Suprapubic skin (tissue), 3 donors: Measurements from ENCODE around the gene MADD.

Experiments
- EP300 ChIP-seq: sonication (generic); formaldehyde crosslinking; IDR thresholded peaks from one replicate; pipeline ENCODE4 v1.6.1; 2017; ENCODE audit warnings: antibody characterized with exemption
- TF ChIP-seq, protein P1 (sequence below), 2 donors: fragments of 200-600 bp in 1 of 2; fragments of 450-650 bp in 1 of 2; sonication (generic) in 1 of 2; IDR thresholded peaks; one replicate each; pipeline ENCODE4 v1.5.1; 2016 to 2019; ENCODE audit warnings: antibody characterized with exemption in 2 of 2, mild to moderate bottlenecking in 1 of 2, moderate library complexity in 1 of 2

DNA sequence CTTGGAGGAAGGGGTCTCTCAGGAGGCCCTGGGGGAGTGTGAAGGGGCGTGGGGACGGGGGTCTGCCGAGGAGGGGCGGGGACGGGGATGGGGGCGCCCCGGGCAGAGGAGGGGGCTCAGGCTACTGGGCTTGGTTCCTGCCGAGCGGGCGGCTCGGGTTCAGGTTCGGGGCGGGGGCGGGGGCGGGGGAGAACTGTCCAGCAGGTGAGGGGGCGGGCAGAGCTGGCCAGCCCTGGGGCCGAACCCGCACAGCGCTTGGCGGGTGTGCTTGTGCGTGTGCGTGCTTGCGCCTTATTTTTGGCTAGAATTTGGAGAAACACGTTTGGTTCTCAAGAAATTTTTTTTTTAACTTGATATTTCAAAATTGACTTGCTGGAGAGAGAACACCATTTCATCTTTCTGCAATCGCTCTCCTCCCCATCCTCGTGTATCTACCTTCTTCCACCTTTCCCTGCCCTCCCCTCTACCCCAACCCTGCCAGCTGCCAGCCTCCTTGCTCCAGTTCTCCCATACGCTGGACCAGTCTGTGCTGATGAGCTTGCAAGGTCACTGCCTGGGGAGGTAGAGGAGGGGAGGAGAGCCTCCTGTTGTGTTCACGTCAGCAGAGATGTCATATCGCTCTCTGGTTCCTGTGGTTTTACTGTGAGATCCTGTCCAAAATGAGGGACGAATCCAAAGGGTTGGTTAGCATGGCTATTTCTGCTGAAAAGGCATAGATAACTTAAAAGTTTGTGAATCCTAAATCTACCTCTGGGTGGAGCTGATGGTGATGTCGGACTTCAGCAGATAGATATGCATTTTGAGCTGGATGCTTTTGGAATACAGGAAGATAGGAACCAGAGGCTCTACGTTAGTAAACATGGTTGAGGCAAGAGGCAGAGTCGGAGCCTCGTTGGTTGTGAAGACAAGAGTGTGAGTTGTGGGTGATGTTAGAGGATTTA lies 668 bp downstream of the MADD start:
- TF ChIP-seq EP300, result no peak
- TF ChIP-seq, protein P1, sequence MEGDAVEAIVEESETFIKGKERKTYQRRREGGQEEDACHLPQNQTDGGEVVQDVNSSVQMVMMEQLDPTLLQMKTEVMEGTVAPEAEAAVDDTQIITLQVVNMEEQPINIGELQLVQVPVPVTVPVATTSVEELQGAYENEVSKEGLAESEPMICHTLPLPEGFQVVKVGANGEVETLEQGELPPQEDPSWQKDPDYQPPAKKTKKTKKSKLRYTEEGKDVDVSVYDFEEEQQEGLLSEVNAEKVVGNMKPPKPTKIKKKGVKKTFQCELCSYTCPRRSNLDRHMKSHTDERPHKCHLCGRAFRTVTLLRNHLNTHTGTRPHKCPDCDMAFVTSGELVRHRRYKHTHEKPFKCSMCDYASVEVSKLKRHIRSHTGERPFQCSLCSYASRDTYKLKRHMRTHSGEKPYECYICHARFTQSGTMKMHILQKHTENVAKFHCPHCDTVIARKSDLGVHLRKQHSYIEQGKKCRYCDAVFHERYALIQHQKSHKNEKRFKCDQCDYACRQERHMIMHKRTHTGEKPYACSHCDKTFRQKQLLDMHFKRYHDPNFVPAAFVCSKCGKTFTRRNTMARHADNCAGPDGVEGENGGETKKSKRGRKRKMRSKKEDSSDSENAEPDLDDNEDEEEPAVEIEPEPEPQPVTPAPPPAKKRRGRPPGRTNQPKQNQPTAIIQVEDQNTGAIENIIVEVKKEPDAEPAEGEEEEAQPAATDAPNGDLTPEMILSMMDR (IDR thresholded peaks at IDR 0.05), result no peak
